Fibroblast of lung (primary cell): ENCODE data around the gene LYPD6B. TPM values are rescaled to one million over a fixed set of nuclear protein-coding genes. Genes with fewer than 3 reads are reported as not detected.

ENCODE experiments used
- DNase-seq, 2 donors: peaks; one replicate each; pipeline versions ENCODE4 v3.0.0 to v3.0.0-alpha.2; 2010; ENCODE audit warnings: low read depth in 2 of 2
- H2AFZ ChIP-seq: 2 replicates; pipeline ENCODE4 v1.5.1; 2012; ENCODE audit warnings: low read length, control low read depth, inconsistent platforms
- H3K27ac ChIP-seq: 2 replicates; pipeline ENCODE4 v1.5.1; 2011; ENCODE audit warnings: low read length, control low read depth; ENCODE audit not compliant: insufficient read depth
- H3K27me3 ChIP-seq: 2 replicates; pipeline ENCODE4 v1.5.1; 2011; ENCODE audit warnings: mild to moderate bottlenecking, low read length; ENCODE audit not compliant: control insufficient read depth, insufficient read depth
- H3K36me3 ChIP-seq: 2 replicates; pipeline ENCODE4 v1.5.1; 2011; ENCODE audit warnings: low read length; ENCODE audit not compliant: control insufficient read depth, insufficient read depth
- H3K4me1 ChIP-seq: 2 replicates; pipeline ENCODE4 v1.5.1; 2011; ENCODE audit warnings: low read length; ENCODE audit not compliant: control insufficient read depth, insufficient read depth; ENCODE audit errors: extremely low read depth
- H3K4me2 ChIP-seq: 2 replicates; pipeline ENCODE4 v1.5.1; 2011; ENCODE audit warnings: low read length, control low read depth; ENCODE audit not compliant: insufficient read depth; ENCODE audit errors: extremely low read depth
- H3K4me3 ChIP-seq, 4 experiments: fragments of 200-600 bp in 1 of 4; sonication (generic) in 1 of 4; replicated peaks in 1 of 4; 2 replicates each; pipeline ENCODE4 v1.5.1; 2011 to 2016; ENCODE audit warnings: low read length in 4 of 4, low read depth in 3 of 4, mild to moderate bottlenecking in 3 of 4, control low read depth in 2 of 4, inconsistent platforms in 1 of 4, mixed read lengths in 1 of 4; ENCODE audit not compliant: insufficient read depth in 1 of 4; ENCODE audit errors: control extremely low read depth in 1 of 4
- H3K79me2 ChIP-seq: 2 replicates; pipeline ENCODE4 v1.5.1; 2012; ENCODE audit warnings: mild to moderate bottlenecking, low read length, inconsistent platforms; ENCODE audit not compliant: control insufficient read depth, insufficient read depth
- H3K9ac ChIP-seq: 2 replicates; pipeline ENCODE4 v1.5.1; 2011; ENCODE audit warnings: mild to moderate bottlenecking, low read length, control low read depth; ENCODE audit not compliant: insufficient read depth
- H3K9me3 ChIP-seq: 2 replicates; pipeline ENCODE4 v1.5.1; 2012; ENCODE audit warnings: low read depth, low read length; ENCODE audit not compliant: control insufficient read depth, insufficient read depth
- H4K20me1 ChIP-seq: 2 replicates; pipeline ENCODE4 v1.5.1; 2011; ENCODE audit warnings: low read length; ENCODE audit not compliant: control insufficient read depth, insufficient read depth; ENCODE audit errors: extremely low read depth
- EZH2 ChIP-seq: IDR thresholded peaks from 2 replicates; pipeline ENCODE4 v1.5.1; 2012; ENCODE audit warnings: low read length, control low read depth, mild to moderate bottlenecking; ENCODE audit errors: missing control alignments
- polyA plus RNA-seq, 2 donors: library from polyadenylated mRNA; depleted of rRNA in 1 of 2; stranded (reverse) in 1 of 2; unstranded in 1 of 2; fragments of >200 nt; gene quantifications; 2 replicates each; pipeline ENCODE4 v1.2.1, GENCODE V29; 2011 to 2012; ENCODE audit warnings: missing spikeins in 1 of 2
- total RNA-seq: library from RNA; depleted of rRNA; stranded (reverse); fragments of >200 nt; gene quantifications from 2 replicates; pipeline ENCODE4 v1.2.1, GENCODE V29; 2014
- TF ChIP-seq, protein P1 (sequence below), 2 donors: IDR thresholded peaks in 1 of 2; conservative IDR thresholded peaks in 1 of 2; 1 replicate in 1 of 2; 2 replicates in 1 of 2; pipeline ENCODE4 v1.5.1; 2011 to 2012; ENCODE audit warnings: low read length in 2 of 2, control low read depth in 1 of 2, inconsistent platforms in 1 of 2, low read depth in 1 of 2, mild to moderate bottlenecking in 1 of 2

The LYPD6B gene
- total and polyA plus RNA-seq, 2 donors (not counting 1 experiment from before 2014, with no cell fraction given), result 0.11 TPM; not detected in 1

DNA sequence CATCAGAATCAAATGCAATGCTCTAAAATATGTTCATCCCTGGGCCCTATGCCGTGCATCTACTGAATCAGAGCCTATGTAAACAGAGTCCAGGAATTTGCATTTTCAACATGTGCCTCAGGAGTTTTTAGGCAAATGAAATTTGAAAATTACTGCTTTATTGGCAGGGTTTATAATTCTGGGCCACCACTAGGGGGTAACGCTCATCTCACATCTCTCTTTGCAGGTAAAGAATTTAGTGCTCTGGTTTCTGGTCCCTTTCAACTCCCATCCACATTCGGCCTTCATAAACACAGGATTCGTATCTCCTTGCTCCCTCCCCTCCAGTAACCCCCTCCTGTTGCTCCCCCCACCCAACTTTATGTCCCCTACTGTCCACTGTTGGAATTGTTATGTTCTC is 49.3 kb downstream of the LYPD6B start:
- Histone ChIP-seq H3K4me2 (no peak overlapping the region), H3K27me3 (no peaks in the 10 kb centered on the region), H3K9ac (no peak overlapping the region), H3K4me1 (no peaks in the 10 kb centered on the region), H2AFZ (no peak overlapping the region), H3K79me2 (no peaks in the 10 kb centered on the region), H3K27ac (no peak overlapping the region), H3K36me3 (no peaks in the 10 kb centered on the region), H3K4me3 (no peak overlapping the region), H3K9me3 (no peaks in the 10 kb centered on the region), H4K20me1 (no peaks in the 10 kb centered on the region)
- no peak for TF ChIP-seq EZH2
- TF ChIP-seq, protein P1, sequence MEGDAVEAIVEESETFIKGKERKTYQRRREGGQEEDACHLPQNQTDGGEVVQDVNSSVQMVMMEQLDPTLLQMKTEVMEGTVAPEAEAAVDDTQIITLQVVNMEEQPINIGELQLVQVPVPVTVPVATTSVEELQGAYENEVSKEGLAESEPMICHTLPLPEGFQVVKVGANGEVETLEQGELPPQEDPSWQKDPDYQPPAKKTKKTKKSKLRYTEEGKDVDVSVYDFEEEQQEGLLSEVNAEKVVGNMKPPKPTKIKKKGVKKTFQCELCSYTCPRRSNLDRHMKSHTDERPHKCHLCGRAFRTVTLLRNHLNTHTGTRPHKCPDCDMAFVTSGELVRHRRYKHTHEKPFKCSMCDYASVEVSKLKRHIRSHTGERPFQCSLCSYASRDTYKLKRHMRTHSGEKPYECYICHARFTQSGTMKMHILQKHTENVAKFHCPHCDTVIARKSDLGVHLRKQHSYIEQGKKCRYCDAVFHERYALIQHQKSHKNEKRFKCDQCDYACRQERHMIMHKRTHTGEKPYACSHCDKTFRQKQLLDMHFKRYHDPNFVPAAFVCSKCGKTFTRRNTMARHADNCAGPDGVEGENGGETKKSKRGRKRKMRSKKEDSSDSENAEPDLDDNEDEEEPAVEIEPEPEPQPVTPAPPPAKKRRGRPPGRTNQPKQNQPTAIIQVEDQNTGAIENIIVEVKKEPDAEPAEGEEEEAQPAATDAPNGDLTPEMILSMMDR (conservative IDR thresholded peaks at IDR 0.05 in 1 of 2, IDR thresholded peaks at IDR 0.05 in 1 of 2; ENCODE audit: low read depth in 1 of 2, low read length in 2 of 2), result peak; percentile 13 to 49
- no peak for DNase-seq

DNA sequence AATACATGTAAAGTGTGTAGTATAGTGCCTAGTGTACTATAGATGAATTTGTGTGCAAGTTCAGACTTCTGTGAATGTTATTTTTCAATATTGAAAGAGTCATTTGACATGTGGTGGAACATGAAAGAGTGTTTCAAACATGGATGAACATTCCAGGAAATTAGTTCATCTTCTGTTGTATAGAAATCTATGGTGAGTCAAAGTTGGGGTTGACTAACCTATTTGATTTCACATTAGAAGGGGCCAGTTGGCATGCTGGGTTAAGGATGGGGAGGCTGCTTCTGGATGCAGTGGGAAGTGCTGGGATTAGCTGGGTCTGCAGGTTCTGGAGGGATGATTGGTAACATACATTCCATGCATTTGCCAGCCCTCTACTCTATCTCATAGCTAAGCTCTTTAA is 50.6 kb downstream of the LYPD6B start:
- Histone ChIP-seq H3K4me1 (no peaks in the 10 kb centered on the region), H3K27me3 (no peaks in the 10 kb centered on the region), H2AFZ (no peak overlapping the region), H3K9ac (no peak overlapping the region), H3K4me3 (no peak overlapping the region), H3K79me2 (no peaks in the 10 kb centered on the region), H3K27ac (no peak overlapping the region), H3K4me2 (no peak overlapping the region), H3K36me3 (no peaks in the 10 kb centered on the region), H3K9me3 (no peaks in the 10 kb centered on the region), H4K20me1 (no peaks in the 10 kb centered on the region)
- no peak for DNase-seq
- TF ChIP-seq EZH2, result no peak
- TF ChIP-seq, protein P1 (conservative IDR thresholded peaks at IDR 0.05 in 1 of 2, IDR thresholded peaks at IDR 0.05 in 1 of 2; ENCODE audit: low read depth in 1 of 2, low read length in 2 of 2), result no peak

DNA sequence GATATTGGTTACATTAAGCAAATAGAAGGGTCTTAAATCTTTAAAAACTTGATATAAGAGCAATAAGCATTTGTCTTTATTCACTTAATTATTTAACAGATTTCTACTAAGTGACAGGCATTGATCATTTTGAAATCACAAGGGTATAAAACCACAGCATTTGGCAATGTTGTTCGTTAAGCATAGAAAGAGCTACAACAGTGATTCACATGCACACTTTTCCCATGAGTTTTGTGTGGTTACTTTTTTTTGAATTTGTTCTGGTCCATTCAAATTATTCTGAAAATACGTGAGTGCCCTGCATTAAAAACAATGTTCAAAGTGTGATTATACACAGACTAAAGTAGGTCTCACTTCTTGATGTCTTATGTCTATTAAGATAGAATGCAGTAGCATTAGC is 52.2 kb downstream of the LYPD6B start:
- DNase-seq, result peak in 1 of 2 donors; percentile 33
- H3K4me2 ChIP-seq, result no peak overlapping the region

More for the DNA sequence above, 52.2 kb downstream of the LYPD6B start:
- TF ChIP-seq EZH2, result no peak
- TF ChIP-seq, protein P1 (conservative IDR thresholded peaks at IDR 0.05 in 1 of 2, IDR thresholded peaks at IDR 0.05 in 1 of 2; ENCODE audit: low read depth in 1 of 2, low read length in 2 of 2), result no peak
- Histone ChIP-seq H4K20me1 (no peaks in the 10 kb centered on the region), H3K36me3 (no peaks in the 10 kb centered on the region), H2AFZ (no peak overlapping the region), H3K27me3 (no peaks in the 10 kb centered on the region), H3K9me3 (no peaks in the 10 kb centered on the region), H3K27ac (no peak overlapping the region), H3K9ac (no peak overlapping the region), H3K79me2 (no peaks in the 10 kb centered on the region), H3K4me1 (no peaks in the 10 kb centered on the region), H3K4me3 (no peak overlapping the region)
